Stimulated activated CD8-positive, alpha-beta memory T cell treated with anti-CD3 and anti-CD28 coated beads, Interleukin-12 subunit alpha, Interleukin-12 subunit beta, amount 100 ng/mL, for 24 hours (primary cell): ENCODE measurements around the gene PGAP2.
"Not testable (repeated sequence)": the region's sequence is repeated elsewhere in the genome, so short reads cannot be mapped to it uniquely, and the experiment has no call there.

Experiments
- DNase-seq: peaks from one replicate; pipeline ENCODE4 v3.0.0-alpha.2; 2020; ENCODE audit errors: extremely low read depth

PGAP2 gene

GRCh38 chr11:3803726-3804495 is 4.4 kb upstream of the PGAP2 start:
- no peak for DNase-seq

- no peak for DNase-seq
These were observed 682 bp downstream of the PGAP2 start for GRCh38 chr11:3808861-3809623.

DNA sequence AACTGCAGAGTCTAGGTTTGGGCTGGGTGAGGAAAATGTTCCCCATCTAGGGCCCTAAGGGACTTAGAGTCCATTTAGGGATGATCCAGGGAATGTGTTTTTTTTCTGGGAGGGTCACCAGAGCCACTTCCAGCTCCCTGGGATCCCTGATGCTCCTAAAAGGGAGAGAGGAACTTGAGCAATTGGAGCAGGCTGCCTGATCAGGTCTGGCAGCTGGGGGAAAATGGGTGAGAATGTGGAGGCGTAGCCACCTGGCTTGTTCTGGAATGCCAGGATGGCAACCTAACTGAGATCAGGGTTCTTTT is 1.2 kb downstream of the PGAP2 start:
- DNase-seq = no peak

- DNase-seq = no peak
These were observed 2.1 kb downstream of the PGAP2 start for GRCh38 chr11:3810446-3810845.

- no peak for DNase-seq
These were observed 2.6 kb downstream of the PGAP2 start for GRCh38 chr11:3810951-3811350.

DNA sequence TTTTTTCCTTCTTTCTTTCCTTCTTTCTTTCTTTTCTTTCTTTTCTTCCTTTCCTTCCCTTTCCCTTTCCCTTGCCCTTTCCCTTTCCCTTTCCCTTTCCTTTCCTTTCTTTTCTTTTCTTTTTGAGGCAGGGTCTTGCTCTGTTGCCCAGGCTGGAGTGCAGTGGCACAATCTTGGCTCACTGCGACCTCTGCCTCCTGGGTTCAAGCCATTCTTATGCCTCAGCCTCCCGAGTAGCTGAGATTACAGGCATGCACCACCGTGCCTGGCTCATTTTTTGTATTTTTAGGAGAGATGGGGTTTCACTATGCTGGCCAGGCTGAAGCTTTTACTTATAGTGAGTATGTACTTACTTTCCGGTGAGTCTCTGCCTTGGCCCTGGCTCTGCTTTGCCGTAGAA is 6.5 kb downstream of the PGAP2 start:
- DNase-seq = not testable (repeated sequence)

GRCh38 chr11:3815845-3816244 is 7.5 kb downstream of the PGAP2 start:
- DNase-seq = no peak

DNA sequence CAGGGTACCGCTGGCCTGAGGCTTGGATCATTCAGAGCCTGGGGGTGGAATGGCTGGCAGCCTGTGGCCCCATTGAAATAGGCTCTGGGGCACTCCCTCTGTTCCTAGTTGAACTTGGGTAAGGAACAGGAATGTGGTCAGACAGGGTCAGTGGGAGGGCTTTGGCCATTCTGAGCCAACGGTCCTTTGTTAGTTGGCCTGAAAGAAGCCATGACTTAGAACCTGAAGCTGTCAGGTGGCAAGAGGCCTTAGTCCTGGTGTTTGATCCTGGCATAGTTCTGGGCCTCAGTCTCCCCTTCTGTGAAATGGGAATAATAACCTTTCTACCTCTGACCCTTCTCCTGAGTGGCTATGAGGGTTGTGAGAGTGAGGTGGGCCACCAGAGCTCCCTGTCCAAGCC is 8.3 kb downstream of the PGAP2 start:
- no peak for DNase-seq

DNA sequence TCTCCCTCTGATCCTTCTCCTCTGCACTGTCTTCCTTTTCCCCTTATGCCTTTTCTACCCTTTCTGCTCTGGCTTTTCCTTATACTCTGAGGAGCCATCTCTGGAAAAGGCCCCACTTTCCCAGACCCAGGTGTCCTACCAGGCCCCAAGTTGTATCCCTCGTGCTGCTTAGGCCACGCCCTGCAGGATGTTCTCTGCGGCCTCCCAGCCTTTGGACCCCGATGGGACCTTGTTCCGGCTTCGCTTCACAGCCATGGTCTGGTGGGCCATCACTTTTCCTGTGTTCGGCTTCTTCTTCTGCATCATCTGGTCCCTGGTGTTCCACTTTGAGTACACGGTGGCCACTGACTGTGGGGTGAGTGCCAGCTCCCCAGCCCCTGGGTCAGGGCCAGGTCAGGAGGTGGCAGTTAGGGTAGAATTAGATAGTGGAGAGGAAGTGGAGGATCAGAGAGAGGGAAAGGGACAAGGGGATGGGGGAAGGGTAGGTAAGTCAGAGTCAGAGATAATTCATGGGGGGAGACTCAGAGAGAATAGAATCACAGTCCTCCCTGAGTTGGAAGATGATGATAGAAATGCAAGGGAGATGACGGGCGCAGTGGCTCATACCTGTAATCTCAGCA is 8.9 kb downstream of the PGAP2 start:
- DNase-seq = no peak

- DNase-seq = no peak
These were observed 12.6 kb downstream of the PGAP2 start for GRCh38 chr11:3820971-3821370.

- no peak for DNase-seq
These were observed 14.0 kb downstream of the PGAP2 start for GRCh38 chr11:3822312-3822711.

- DNase-seq = no peak
These were observed 14.9 kb downstream of the PGAP2 start for GRCh38 chr11:3823303-3823702.

DNA sequence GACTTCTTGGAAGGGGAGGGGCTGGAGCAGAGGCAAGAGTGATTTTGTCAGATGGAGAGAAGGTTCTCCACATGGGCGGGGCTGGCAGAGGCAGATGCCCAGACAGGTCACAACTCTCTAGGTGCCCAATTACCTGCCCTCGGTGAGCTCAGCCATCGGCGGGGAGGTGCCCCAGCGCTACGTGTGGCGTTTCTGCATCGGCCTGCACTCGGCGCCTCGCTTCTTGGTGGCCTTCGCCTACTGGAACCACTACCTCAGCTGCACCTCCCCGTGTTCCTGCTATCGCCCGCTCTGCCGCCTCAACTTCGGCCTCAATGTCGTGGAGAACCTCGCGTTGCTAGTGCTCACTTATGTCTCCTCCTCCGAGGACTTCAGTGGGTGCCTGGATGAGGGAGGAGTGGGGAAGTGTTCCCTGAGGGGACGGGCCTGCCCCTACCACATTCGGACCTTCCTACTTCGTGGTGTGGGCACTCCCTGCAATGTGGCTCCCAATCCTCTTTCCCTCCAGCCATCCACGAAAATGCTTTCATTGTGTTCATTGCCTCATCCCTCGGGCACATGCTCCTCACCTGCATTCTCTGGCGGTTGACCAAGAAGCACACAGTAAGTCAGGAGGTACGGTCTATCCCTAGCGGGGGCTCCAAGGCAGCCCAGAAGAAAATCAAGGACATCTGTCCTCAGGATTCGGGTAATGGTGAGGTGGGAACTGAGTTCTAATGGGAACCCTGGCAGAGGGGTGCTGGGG is 15.6 kb downstream of the PGAP2 start:
- DNase-seq = no peak

DNA sequence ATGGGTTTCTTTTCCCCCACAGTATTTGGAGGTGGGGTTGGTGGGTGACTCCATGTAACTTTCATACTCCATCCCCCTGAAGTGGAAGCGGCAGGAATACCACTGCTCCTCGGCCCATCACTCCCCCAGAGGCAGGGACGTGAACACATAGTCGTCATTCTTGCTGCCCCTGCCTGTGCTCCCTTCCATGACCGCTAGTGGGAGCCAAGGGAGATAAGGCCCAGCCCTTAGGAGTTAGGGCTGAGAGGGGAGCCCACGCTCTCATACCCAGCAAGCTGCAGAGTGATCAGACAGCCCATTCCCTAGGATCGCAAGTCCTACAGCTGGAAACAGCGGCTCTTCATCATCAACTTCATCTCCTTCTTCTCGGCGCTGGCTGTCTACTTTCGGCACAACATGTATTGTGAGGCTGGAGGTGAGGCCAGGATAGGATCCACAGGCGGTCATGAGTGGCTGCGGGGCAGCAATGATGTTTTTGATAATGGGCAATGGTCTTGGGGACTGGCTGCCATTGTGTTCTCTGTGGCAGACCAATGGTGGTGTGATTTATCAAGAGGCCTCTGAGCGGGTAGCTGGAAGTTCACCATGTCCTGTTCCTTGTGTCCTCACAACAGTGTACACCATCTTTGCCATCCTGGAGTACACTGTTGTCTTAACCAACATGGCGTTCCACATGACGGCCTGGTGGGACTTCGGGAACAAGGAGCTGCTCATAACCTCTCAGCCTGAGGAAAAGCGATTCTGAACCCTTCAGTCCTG is 16.5 kb downstream of the PGAP2 start:
- DNase-seq = no peak

DNA sequence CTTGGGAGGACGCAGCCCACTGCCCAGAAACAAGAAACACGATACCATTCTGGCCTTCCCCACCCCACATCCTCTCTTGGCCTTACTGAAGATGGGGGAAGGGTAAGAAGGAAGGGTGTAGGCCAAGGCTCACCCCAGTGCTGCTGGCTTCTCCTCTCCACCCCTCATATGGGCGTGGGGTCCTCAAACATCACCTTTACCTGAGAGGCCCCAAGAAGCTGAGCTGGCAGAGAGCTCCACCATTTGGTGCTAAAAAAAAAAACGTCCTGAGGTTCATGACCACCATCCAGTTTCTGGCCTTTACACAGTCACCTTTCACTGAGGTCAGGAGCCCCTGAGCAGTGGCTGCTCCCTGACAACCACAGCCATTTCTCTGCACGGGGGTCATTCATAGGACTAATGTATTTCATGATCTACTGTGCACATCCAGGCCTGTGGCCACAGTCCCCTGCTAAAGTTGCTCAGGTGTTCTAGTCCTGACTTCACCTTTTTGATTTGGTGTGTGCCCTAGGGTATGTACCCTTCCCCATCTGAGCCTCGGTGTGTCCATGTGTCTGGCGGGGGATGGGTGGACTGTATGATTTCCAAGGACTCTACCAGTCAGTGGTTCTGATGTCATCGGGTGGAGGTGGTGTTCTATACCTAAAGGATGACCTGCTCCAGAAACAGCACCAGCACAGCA is 17.3 kb downstream of the PGAP2 start:
- no peak for DNase-seq

GRCh38 chr11:3826721-3827120 is 18.4 kb downstream of the PGAP2 start:
- no peak for DNase-seq

DNA sequence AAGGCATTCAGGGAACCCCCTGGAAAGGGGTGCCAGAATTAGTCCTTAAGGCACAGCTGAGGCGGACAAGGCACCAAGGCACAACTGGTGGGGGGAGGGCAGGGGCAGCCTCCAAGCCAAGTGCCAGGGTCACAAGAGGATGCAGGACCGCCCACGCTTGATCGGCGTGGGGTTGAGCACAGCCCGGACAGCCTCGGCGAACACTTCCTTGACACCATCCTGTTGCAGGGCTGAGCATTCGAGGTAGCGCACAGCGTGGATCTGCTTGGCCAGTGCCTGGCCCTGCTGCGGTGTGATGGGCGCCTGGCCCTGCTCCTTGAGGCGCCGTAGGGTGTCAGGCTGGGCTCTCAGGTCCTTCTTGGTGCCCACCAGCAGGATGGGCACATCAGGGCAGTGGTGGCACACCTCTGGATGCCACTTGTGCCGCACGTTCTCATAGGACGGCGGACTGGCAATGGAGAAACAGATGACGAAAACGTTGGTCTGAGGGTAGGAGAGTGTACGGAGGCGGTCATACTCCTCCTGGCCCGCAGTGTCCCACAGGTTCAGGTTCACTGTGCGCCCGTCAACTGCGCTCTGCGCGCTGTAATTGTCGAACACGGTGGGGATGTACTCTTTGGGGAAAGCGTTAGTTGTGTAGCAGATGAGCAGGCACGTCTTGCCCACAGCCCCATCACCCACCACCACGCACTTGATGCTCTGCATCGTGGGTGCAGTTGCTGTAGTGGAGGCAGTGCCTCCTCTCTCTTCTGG is 19.2 kb downstream of the PGAP2 start:
- DNase-seq = no peak

- no peak for DNase-seq
These were observed 21.7 kb downstream of the PGAP2 start for GRCh38 chr11:3830088-3830487.

DNA sequence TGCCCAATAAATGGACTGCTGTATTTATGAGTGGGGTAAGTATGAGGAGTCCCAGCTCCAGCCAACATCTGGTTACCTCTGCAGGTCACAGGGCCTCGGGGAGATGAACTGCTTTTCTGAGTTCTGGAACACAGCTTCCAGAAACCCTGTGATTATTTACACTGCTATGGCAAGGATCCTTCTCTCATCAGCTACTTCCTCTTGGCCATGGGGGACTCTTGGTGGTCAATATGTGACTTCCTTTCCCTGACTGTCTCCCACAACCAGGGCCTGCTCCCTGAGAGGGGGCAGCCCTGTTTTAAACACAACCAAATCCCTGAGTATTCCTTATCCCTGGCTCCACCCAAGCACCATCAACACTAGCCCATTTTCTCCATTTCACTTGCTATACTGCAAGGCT is 22.4 kb downstream of the PGAP2 start:
- no peak for DNase-seq
